ENCODE data around the gene ZNF14. TPM values are rescaled to one million over a fixed set of nuclear protein-coding genes. Genes with fewer than 3 reads are reported as not detected.
"Not testable (repeated sequence)": the region's sequence is repeated elsewhere in the genome, so short reads cannot be mapped to it uniquely, and the experiment has no call there.

The ZNF14 gene
- total and polyA plus RNA-seq, 2 experiments from 2014 or later = 4.6 to 7.3 TPM

DNA sequence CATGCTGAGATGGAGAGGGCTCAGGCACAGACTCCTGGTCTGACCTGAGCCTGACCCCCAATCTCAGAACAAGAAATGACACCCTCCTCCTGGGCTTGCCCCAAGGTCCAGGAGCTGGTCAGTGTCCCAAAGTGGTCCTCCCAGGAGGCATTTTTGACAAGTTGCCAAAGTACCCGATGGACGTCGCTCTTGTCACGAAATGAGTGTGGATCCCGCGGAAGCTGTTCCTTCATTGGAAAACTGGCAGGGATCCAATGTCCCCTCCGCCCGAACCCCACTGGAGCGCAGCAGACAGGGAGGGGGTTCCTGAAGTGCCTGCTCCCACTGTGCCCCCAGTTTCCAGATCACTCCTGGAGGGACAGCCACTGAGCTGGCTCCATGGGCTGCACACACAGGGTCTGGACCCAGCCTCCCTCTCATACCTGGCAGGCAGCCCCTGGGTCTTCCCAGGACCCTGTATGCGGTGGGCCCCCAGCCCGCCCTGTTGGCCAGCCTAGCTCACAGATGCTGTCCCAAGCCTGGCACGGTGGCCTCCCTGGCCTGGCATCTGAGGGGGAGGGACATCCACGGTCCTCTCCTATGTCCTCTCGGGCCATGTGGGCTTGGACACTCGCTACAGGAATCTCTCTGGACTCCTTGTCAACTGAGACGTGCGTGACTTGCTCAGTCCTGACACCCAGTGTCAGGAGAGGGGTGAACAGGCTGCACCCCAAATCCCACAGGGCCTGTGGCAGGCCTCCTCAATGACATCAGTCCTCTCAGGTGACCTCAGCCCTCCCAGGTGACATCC, 12.8 kb upstream of the ZNF14 start:
- 96% methylated on average over 17 of the region's 17 CpGs for WGBS (ENCODE audit: low lambda C conversion rate, missing lambda C conversion rate)
- no peak for TF ChIP-seq EZH2phosphoT487 (IDR thresholded peaks at IDR 0.05; ENCODE audit: low read depth, severe bottlenecking, unreplicated experiment)
- TF ChIP-seq CTCF (IDR thresholded peaks at IDR 0.05; ENCODE audit: poor library complexity) = no peak
- TF ChIP-seq EZH2 (IDR thresholded peaks at IDR 0.05; ENCODE audit: borderline replicate concordance) = no peak
- no peak overlapping the region for H2AFZ ChIP-seq
- no peaks in the 10 kb centered on the region for H3K9me3 ChIP-seq (ENCODE audit: low read depth)
- no peaks in the 10 kb centered on the region for H3K27me3 ChIP-seq
- no peaks in the 10 kb centered on the region for H3K79me2 ChIP-seq
- H3K4me2 ChIP-seq = no peak overlapping the region
- H3K36me3 ChIP-seq (replicated peaks; ENCODE audit: insufficient read depth, low read depth) = no peaks in the 10 kb centered on the region
- H3K4me1 ChIP-seq (ENCODE audit: insufficient read depth) = no peaks in the 10 kb centered on the region
- no peak for DNase-seq (ENCODE audit: low spot score)
- no peaks in the 10 kb centered on the region for H4K20me1 ChIP-seq (ENCODE audit: insufficient read depth, poor library complexity, severe bottlenecking)
- H3K9me2 ChIP-seq (replicated peaks; ENCODE audit: insufficient read depth) = no peaks in the 10 kb centered on the region
- H3K27ac ChIP-seq = no peak overlapping the region
- no peak overlapping the region for H3K4me3 ChIP-seq

- Histone ChIP-seq H4K20me1 (ENCODE audit: insufficient read depth, poor library complexity, severe bottlenecking) (no peaks in the 10 kb centered on the region), H3K27me3 (no peaks in the 10 kb centered on the region), H3K9me2 (replicated peaks; ENCODE audit: insufficient read depth) (no peaks in the 10 kb centered on the region), H3K36me3 (replicated peaks; ENCODE audit: insufficient read depth, low read depth) (no peaks in the 10 kb centered on the region), H3K4me1 (ENCODE audit: insufficient read depth) (no peaks in the 10 kb centered on the region), H3K9me3 (ENCODE audit: low read depth) (no peaks in the 10 kb centered on the region), H3K27ac (no peak overlapping the region), H2AFZ (no peak overlapping the region), H3K79me2 (no peaks in the 10 kb centered on the region), H3K4me2 (no peak overlapping the region), H3K4me3 (no peak overlapping the region)
- WGBS (ENCODE audit: low lambda C conversion rate, missing lambda C conversion rate) = 88% methylated on average over 17 of the region's 17 CpGs
- DNase-seq (ENCODE audit: low spot score) = no peak
- TF ChIP-seq CTCF (IDR thresholded peaks at IDR 0.05; ENCODE audit: poor library complexity) = no peak
- TF ChIP-seq EZH2phosphoT487 (IDR thresholded peaks at IDR 0.05; ENCODE audit: low read depth, severe bottlenecking, unreplicated experiment) = no peak
- no peak for TF ChIP-seq EZH2 (IDR thresholded peaks at IDR 0.05; ENCODE audit: borderline replicate concordance)
These were observed 11.7 kb upstream of the ZNF14 start for GRCh38 chr19:19744641-19745040.

DNA sequence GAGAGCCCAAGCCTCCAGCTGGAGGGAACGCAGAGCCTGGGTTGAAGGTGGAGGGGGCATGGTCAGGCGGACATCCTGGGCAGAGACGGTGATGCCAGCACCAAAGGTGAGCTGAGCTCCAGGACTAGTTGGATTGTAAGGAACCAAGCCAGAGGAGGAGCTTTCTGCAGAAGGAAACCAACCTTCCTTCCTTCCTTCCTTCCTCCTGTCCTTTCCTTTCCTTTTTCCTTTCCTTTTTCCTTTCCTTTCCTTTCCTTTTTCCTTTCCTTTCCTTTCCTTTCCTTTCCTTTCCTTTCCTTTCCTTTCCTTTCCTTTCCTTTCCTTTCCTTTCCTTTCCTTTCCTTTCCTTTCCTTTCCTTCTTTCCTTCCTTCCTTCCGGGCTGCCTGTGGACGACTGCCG, 11.0 kb upstream of the ZNF14 start:
- H3K9me2 ChIP-seq (replicated peaks; ENCODE audit: insufficient read depth); H3K4me3 ChIP-seq; H3K36me3 ChIP-seq (replicated peaks; ENCODE audit: insufficient read depth, low read depth); H4K20me1 ChIP-seq (ENCODE audit: insufficient read depth, poor library complexity, severe bottlenecking); H3K79me2 ChIP-seq; H3K27ac ChIP-seq; H2AFZ ChIP-seq; H3K9me3 ChIP-seq (ENCODE audit: low read depth); H3K4me1 ChIP-seq (ENCODE audit: insufficient read depth); H3K4me2 ChIP-seq; DNase-seq (ENCODE audit: low spot score); H3K27me3 ChIP-seq: not testable (repeated sequence)
- WGBS (ENCODE audit: low lambda C conversion rate, missing lambda C conversion rate) = 86% methylated on average over 6 of the region's 6 CpGs

- Histone ChIP-seq H3K27me3 (no peaks in the 10 kb centered on the region), H3K4me3 (no peak overlapping the region), H3K9me2 (replicated peaks; ENCODE audit: insufficient read depth) (no peaks in the 10 kb centered on the region), H3K4me2 (no peak overlapping the region), H3K4me1 (ENCODE audit: insufficient read depth) (no peaks in the 10 kb centered on the region), H4K20me1 (ENCODE audit: insufficient read depth, poor library complexity, severe bottlenecking) (no peaks in the 10 kb centered on the region), H3K79me2 (no peaks in the 10 kb centered on the region), H3K27ac (no peak overlapping the region), H3K9me3 (ENCODE audit: low read depth) (no peaks in the 10 kb centered on the region), H2AFZ (no peak overlapping the region), H3K36me3 (replicated peaks; ENCODE audit: insufficient read depth, low read depth) (no peaks in the 10 kb centered on the region)
- 92% methylated on average over 6 of the region's 6 CpGs for WGBS (ENCODE audit: low lambda C conversion rate, missing lambda C conversion rate)
- no peak for DNase-seq (ENCODE audit: low spot score)
- no peak for TF ChIP-seq EZH2 (IDR thresholded peaks at IDR 0.05; ENCODE audit: borderline replicate concordance)
- TF ChIP-seq CTCF (IDR thresholded peaks at IDR 0.05; ENCODE audit: poor library complexity) = no peak
- TF ChIP-seq EZH2phosphoT487 (IDR thresholded peaks at IDR 0.05; ENCODE audit: low read depth, severe bottlenecking, unreplicated experiment) = no peak
These were observed 10.3 kb upstream of the ZNF14 start for GRCh38 chr19:19743176-19743575.

Measured in hepatocyte (in vitro differentiated cells).